ENCODE data around the gene LRRC27. TPM values are rescaled to one million over a fixed set of nuclear protein-coding genes. Genes with fewer than 3 reads are reported as not detected.

The LRRC27 gene
- total RNA-seq, 1 donor from 2014 or later: 13.8 TPM

- no peak for TF ChIP-seq CTCF (IDR thresholded peaks at IDR 0.05; ENCODE audit: partially characterized antibody, unreplicated experiment)
- Mint-ChIP-seq H3K9me3 (ENCODE audit: unreplicated experiment) (peaks cover 8% of the 10 kb centered on the region), H3K27me3 (ENCODE audit: unreplicated experiment) (peaks cover 10% of the 10 kb centered on the region), H3K27ac (ENCODE audit: unreplicated experiment) (no peak overlapping the region), H3K4me3 (ENCODE audit: unreplicated experiment) (no peak overlapping the region), H3K36me3 (ENCODE audit: unreplicated experiment) (peaks cover 13% of the 10 kb centered on the region), H3K4me1 (ENCODE audit: low read depth, unreplicated experiment) (peaks cover 7% of the 10 kb centered on the region)
- no peak for DNase-seq
Measured at GRCh38 chr10:132298038-132298881, 33.7 kb upstream of the LRRC27 start.

DNA sequence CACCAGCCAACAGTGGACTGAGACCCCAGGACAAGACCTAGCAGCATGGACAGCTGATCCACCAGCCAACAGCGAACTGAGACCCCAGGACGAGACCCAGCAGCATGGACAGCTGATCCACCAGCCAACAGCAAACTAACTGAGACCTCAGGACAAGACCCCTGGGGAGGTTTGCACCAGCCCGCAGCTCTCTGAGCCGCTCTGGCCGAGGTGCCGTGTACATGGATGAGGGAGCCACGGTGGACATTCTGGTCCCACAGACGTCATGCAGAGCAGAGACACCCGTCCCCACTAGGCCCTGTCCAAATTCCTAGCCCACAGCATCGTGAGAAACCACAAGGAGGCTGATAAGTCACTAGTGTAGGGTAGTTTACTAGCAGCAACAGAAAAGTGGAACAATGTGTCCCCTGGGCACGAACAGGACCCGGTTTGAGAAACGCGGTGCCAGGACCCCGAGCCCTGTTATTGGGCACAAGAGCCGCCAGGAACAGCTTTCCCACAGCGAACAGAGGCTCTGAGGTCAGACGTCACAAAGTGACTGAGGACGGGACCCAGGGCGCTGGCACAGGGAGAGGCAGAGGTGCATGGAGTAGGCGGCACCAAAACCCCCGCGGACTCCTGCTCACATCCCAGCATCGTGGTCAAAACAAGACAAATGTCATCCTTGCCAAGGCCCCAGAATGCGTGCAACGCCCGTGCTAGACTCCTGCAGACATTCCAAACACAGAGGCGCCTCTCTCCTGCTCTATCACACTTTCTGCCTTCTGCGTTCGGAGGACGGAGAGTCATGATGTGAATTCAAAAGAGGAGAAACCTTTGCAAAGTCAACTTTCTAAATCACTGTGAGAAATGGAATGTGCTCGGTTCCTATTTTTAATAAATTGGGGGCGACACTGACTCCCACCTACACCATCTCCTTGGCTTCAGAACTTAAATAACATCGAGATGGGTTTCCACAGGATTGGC lies 32.3 kb upstream of the LRRC27 start:
- no peak for TF ChIP-seq CTCF (IDR thresholded peaks at IDR 0.05; ENCODE audit: partially characterized antibody, unreplicated experiment)
- peaks cover 11% of the 10 kb centered on the region for H3K9me3 Mint-ChIP-seq (ENCODE audit: unreplicated experiment)
- peaks cover 12% of the 10 kb centered on the region for H3K27me3 Mint-ChIP-seq (ENCODE audit: unreplicated experiment)
- H3K4me3 Mint-ChIP-seq (ENCODE audit: unreplicated experiment): no peak overlapping the region
- peaks cover 9% of the 10 kb centered on the region for H3K4me1 Mint-ChIP-seq (ENCODE audit: low read depth, unreplicated experiment)
- H3K27ac Mint-ChIP-seq (ENCODE audit: unreplicated experiment): no peak overlapping the region
- H3K36me3 Mint-ChIP-seq (ENCODE audit: unreplicated experiment): peaks cover 16% of the 10 kb centered on the region
- no peak for DNase-seq

DNA sequence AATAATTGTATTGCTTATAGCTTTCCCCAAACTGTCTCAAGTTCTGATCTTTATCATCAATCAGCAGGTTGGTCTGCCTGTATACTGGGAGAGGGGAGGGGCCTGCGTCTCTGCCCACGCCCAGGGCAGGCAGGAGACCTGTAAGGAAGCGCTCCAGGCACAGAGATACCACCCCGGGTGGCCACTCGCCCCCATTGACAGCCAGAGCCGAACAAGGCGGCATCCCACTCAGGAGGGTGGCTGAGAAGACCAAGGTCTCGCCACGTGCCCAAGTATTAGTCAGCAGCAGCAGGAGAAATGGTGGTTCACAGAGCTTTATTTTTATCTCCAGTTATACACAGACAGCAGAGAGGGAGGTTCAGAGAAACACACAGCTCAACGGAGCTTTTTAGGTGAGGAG lies 31.4 kb upstream of the LRRC27 start:
- H3K4me1 Mint-ChIP-seq (ENCODE audit: low read depth, unreplicated experiment): peaks cover 9% of the 10 kb centered on the region
- no peak for DNase-seq
- H3K4me3 Mint-ChIP-seq (ENCODE audit: unreplicated experiment): peak overlapping the region; percentile 33
- peaks cover 12% of the 10 kb centered on the region for H3K27me3 Mint-ChIP-seq (ENCODE audit: unreplicated experiment)
- TF ChIP-seq CTCF (IDR thresholded peaks at IDR 0.05; ENCODE audit: partially characterized antibody, unreplicated experiment): no peak
- no peak overlapping the region for H3K27ac Mint-ChIP-seq (ENCODE audit: unreplicated experiment)
- peaks cover 8% of the 10 kb centered on the region for H3K9me3 Mint-ChIP-seq (ENCODE audit: unreplicated experiment)
- peaks cover 19% of the 10 kb centered on the region for H3K36me3 Mint-ChIP-seq (ENCODE audit: unreplicated experiment)

DNA sequence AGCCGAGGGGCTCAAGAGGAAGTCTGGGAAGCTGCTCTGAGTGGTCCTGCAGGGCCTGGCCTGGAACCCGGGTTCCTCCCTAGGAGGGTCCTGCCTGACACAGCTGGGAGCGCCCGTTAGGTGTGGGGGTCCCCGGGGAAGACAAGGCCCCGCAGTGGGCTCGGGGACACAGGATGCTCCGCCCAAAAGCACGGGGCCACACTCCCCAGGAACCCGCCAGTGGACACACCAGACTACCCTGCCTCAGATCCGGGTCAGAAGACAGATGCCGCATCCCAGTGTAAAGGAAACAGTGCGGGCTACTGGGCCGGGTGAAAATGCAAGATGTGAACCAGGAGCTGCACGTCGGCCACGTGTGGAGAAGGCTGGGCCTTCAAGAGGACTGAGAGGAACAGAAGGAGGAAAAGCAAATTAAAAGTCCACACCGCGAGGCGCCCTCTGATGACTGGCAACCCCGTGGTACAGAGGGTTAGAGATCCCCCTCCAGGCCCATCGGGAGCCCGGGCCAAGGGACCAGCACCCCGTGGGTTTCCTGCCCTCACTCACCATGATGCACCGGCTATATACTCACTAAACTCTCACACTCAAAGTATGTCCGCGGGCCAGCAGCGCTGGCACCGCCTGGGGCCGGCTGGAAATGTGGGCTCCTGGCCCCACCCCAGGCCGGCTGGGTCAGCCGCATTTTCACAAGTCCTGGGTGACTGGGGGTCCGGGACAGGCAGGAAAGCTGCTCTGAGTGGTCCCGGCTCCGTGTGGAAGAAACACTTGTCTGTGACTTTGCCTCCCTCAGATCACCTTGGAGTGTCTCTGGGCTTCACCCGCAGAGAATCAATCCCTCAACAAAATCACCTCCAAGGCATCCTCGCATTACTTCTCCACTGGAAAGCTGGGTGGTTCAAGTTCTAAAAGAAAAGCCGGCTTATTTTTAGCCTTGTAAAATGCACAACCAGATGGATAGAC lies 30.3 kb upstream of the LRRC27 start:
- DNase-seq: no peak
- H3K27ac Mint-ChIP-seq (ENCODE audit: unreplicated experiment): no peak overlapping the region
- peaks cover 16% of the 10 kb centered on the region for H3K4me1 Mint-ChIP-seq (ENCODE audit: low read depth, unreplicated experiment)
- TF ChIP-seq CTCF (IDR thresholded peaks at IDR 0.05; ENCODE audit: partially characterized antibody, unreplicated experiment): no peak
- H3K4me3 Mint-ChIP-seq (ENCODE audit: unreplicated experiment): no peak overlapping the region
- H3K27me3 Mint-ChIP-seq (ENCODE audit: unreplicated experiment): peaks cover 17% of the 10 kb centered on the region
- peaks cover 23% of the 10 kb centered on the region for H3K36me3 Mint-ChIP-seq (ENCODE audit: unreplicated experiment)
- peaks cover 15% of the 10 kb centered on the region for H3K9me3 Mint-ChIP-seq (ENCODE audit: unreplicated experiment)
